Neuronal stem cell (in vitro differentiated cells): ENCODE data around the gene GSAP.
A peak's percentile ranks its signal among the peaks of the same experiment; 100 is the strongest.

Source experiments
- DNase-seq: peaks from one replicate; pipeline ENCODE4 v3.0.0-alpha.2; 2013; ENCODE audit warnings: low spot score
- H2AFZ ChIP-seq: one replicate; pipeline ENCODE4 v1.6.1; 2013; ENCODE audit warnings: mild to moderate bottlenecking, low read length, inconsistent platforms
- H2AK5ac ChIP-seq: 2 replicates; pipeline ENCODE4 v1.6.1; 2013; ENCODE audit warnings: low read depth, mild to moderate bottlenecking, inconsistent platforms, low read length, moderate library complexity, mixed read lengths
- H2BK120ac ChIP-seq: 2 replicates; pipeline ENCODE4 v1.6.1; 2013; ENCODE audit warnings: low read depth, mild to moderate bottlenecking, inconsistent platforms, low read length, moderate library complexity, mixed read lengths
- H2BK12ac ChIP-seq: one replicate; pipeline ENCODE4 v1.6.1; 2013; ENCODE audit warnings: low read length, inconsistent platforms
- H2BK15ac ChIP-seq: 2 replicates; pipeline ENCODE4 v1.6.1; 2013; ENCODE audit warnings: mild to moderate bottlenecking, low read length, inconsistent platforms, mixed read lengths
- H2BK5ac ChIP-seq: one replicate; pipeline ENCODE4 v1.6.1; 2013; ENCODE audit warnings: inconsistent platforms, mild to moderate bottlenecking, low read length, moderate library complexity
- H3K14ac ChIP-seq: one replicate; pipeline ENCODE4 v1.6.1; 2013; ENCODE audit warnings: low read length, inconsistent platforms
- H3K18ac ChIP-seq: 2 replicates; pipeline ENCODE4 v1.6.1; 2013; ENCODE audit warnings: low read length, inconsistent platforms
- H3K23ac ChIP-seq: 2 replicates; pipeline ENCODE4 v1.6.1; 2013; ENCODE audit warnings: low read depth, mild to moderate bottlenecking, mixed read lengths, low read length, inconsistent platforms; ENCODE audit not compliant: poor library complexity
- H3K27ac ChIP-seq: replicated peaks from 3 replicates; pipeline ENCODE4 v1.5.1; 2013; ENCODE audit warnings: low read length, inconsistent platforms
- H3K27me3 ChIP-seq, 3 experiments: 2 replicates each; pipeline ENCODE4 v1.6.1; 2013; ENCODE audit warnings: low read length in 3 of 3, mild to moderate bottlenecking in 2 of 3, inconsistent platforms in 1 of 3, low read depth in 1 of 3, mixed read lengths in 1 of 3, moderate library complexity in 1 of 3; ENCODE audit not compliant: control insufficient read depth in 3 of 3, insufficient read depth in 3 of 3
- H3K36me3 ChIP-seq, 2 donors: replicated peaks in 1 of 2; 2 replicates each; pipeline ENCODE4 v1.6.1; 2013; ENCODE audit warnings: low read length in 2 of 2; ENCODE audit not compliant: control insufficient read depth in 2 of 2, insufficient read depth in 2 of 2
- H3K4ac ChIP-seq: 2 replicates; pipeline ENCODE4 v1.6.1; 2013; ENCODE audit warnings: inconsistent platforms, mild to moderate bottlenecking, low read length, moderate library complexity
- H3K4me1 ChIP-seq, 2 donors: 1 replicate in 1 of 2; 2 replicates in 1 of 2; pipeline ENCODE4 v1.6.1; 2013; ENCODE audit warnings: low read length in 2 of 2, low read depth in 1 of 2; ENCODE audit not compliant: control insufficient read depth in 2 of 2, insufficient read depth in 1 of 2
- H3K4me2 ChIP-seq: one replicate; pipeline ENCODE4 v1.6.1; 2013; ENCODE audit warnings: mild to moderate bottlenecking, low read length, inconsistent platforms; ENCODE audit not compliant: insufficient read depth, poor library complexity, severe bottlenecking
- H3K4me3 ChIP-seq, 2 donors: 2 replicates each; pipeline ENCODE4 v1.5.1; 2013; ENCODE audit warnings: low read length in 2 of 2, mild to moderate bottlenecking in 2 of 2, inconsistent platforms in 1 of 2, moderate library complexity in 1 of 2
- H3K79me1 ChIP-seq: one replicate; pipeline ENCODE4 v1.6.1; 2013; ENCODE audit warnings: low read depth, mild to moderate bottlenecking, inconsistent platforms, low read length, moderate library complexity
- H3K9ac ChIP-seq: one replicate; pipeline ENCODE4 v1.6.1; 2013; ENCODE audit warnings: mild to moderate bottlenecking, low read depth, low read length, inconsistent platforms; ENCODE audit not compliant: poor library complexity
- H3K9me3 ChIP-seq, 2 donors: replicated peaks in 1 of 2; 2 replicates each; pipeline versions ENCODE3 to v1.6.1; 2013; ENCODE audit warnings: low read length in 2 of 2, mild to moderate bottlenecking in 2 of 2, inconsistent platforms in 1 of 2, low read depth in 1 of 2, mixed read lengths in 1 of 2, moderate library complexity in 1 of 2; ENCODE audit not compliant: control insufficient read depth in 2 of 2, insufficient read depth in 1 of 2
- H4K8ac ChIP-seq: one replicate; pipeline ENCODE4 v1.6.1; 2013; ENCODE audit warnings: low read depth, mild to moderate bottlenecking, inconsistent platforms, low read length, moderate library complexity
- H4K91ac ChIP-seq: one replicate; pipeline ENCODE4 v1.6.1; 2013; ENCODE audit warnings: low read length, low read depth, mild to moderate bottlenecking, inconsistent platforms; ENCODE audit not compliant: poor library complexity
- WGBS, 2 donors: extraction: QIAGEN DNeasy Blood & Tissue Kit; methylation state at CpG; one replicate each; pipeline ENCODE4 v1.1.7; 2013; ENCODE audit warnings: missing lambda C conversion rate in 2 of 2, mixed read lengths in 1 of 2; ENCODE audit not compliant: insufficient read length in 2 of 2, insufficient replicate concordance in 1 of 2; ENCODE audit errors: extremely low coverage in 2 of 2; 5-methylcytosine and 5-hydroxymethylcytosine counted together

GSAP gene

GRCh38 chr7:77388055-77388641 is 28.0 kb downstream of the GSAP start:
- no peak overlapping the region for H2BK120ac ChIP-seq
- no peak overlapping the region for H3K4me2 ChIP-seq
- no peaks in the 10 kb centered on the region for H3K79me1 ChIP-seq
- no peak overlapping the region for H3K4me3 ChIP-seq
- H4K8ac ChIP-seq, result no peak overlapping the region
- H2AFZ ChIP-seq, result peak overlapping the region; percentile 11
- H2BK12ac ChIP-seq, result no peak overlapping the region
- H4K91ac ChIP-seq, result no peak overlapping the region
- whole genome bisulfite sequencing, 2 donors, result no CpG with 5 or more reads among the region's 5 CpGs
- no peak overlapping the region for H3K23ac ChIP-seq
- no peaks in the 10 kb centered on the region for H3K9me3 ChIP-seq
- DNase-seq, result no peak
- H3K9ac ChIP-seq, result no peak overlapping the region
- no peak overlapping the region for H3K18ac ChIP-seq
- H2AK5ac ChIP-seq, result no peak overlapping the region
- no peak overlapping the region for H2BK15ac ChIP-seq
- H3K4ac ChIP-seq, result no peak overlapping the region
- H3K14ac ChIP-seq, result no peak overlapping the region
- peaks cover 1 to 4% of the 10 kb centered on the region in 2 donors for H3K4me1 ChIP-seq
- H3K27ac ChIP-seq, result no peak overlapping the region
- H2BK5ac ChIP-seq, result no peak overlapping the region
- H3K36me3 ChIP-seq, result no peaks in the 10 kb centered on the region
- H3K27me3 ChIP-seq, result no peaks in the 10 kb centered on the region

- H3K4me2 ChIP-seq, result no peak overlapping the region
- H4K8ac ChIP-seq, result no peak overlapping the region
- no peak overlapping the region for H3K27ac ChIP-seq
- no peak overlapping the region for H2AK5ac ChIP-seq
- no peaks in the 10 kb centered on the region for H3K27me3 ChIP-seq
- DNase-seq, result no peak
- peaks cover 2 to 4% of the 10 kb centered on the region in 2 donors for H3K4me1 ChIP-seq
- H3K14ac ChIP-seq, result no peak overlapping the region
- no peak overlapping the region for H3K4ac ChIP-seq
- no peak overlapping the region for H2BK120ac ChIP-seq
- no peaks in the 10 kb centered on the region for H3K79me1 ChIP-seq
- H2BK12ac ChIP-seq, result no peak overlapping the region
- WGBS, 2 donors, result no CpG with 5 or more reads among the region's 7 CpGs
- H3K4me3 ChIP-seq, result no peak overlapping the region
- no peaks in the 10 kb centered on the region for H3K9me3 ChIP-seq
- no peak overlapping the region for H3K23ac ChIP-seq
- H3K9ac ChIP-seq, result no peak overlapping the region
- no peak overlapping the region for H2BK5ac ChIP-seq
- no peak overlapping the region for H3K18ac ChIP-seq
- H4K91ac ChIP-seq, result no peak overlapping the region
- H3K36me3 ChIP-seq, result no peaks in the 10 kb centered on the region
- no peak overlapping the region for H2BK15ac ChIP-seq
- H2AFZ ChIP-seq, result no peak overlapping the region
Observed at GRCh38 chr7:77386165-77386822, 29.9 kb downstream of the GSAP start.

- Histone ChIP-seq H2AK5ac (no peak overlapping the region), H3K9me3 (no peaks in the 10 kb centered on the region), H2BK120ac (no peak overlapping the region), H2BK5ac (no peak overlapping the region), H3K23ac (no peak overlapping the region), H4K8ac (no peak overlapping the region), H3K4ac (no peak overlapping the region), H3K14ac (no peak overlapping the region), H3K4me1 (peaks cover 2 to 4% of the 10 kb centered on the region in 2 donors), H3K9ac (no peak overlapping the region), H2AFZ (peak overlapping the region; percentile 83), H3K4me3 (no peak overlapping the region), H3K27ac (no peak overlapping the region), H3K18ac (no peak overlapping the region), H2BK15ac (no peak overlapping the region), H2BK12ac (no peak overlapping the region), H3K4me2 (no peak overlapping the region), H4K91ac (no peak overlapping the region), H3K27me3 (no peaks in the 10 kb centered on the region), H3K36me3 (no peaks in the 10 kb centered on the region), H3K79me1 (no peaks in the 10 kb centered on the region)
- no CpG with 5 or more reads among the region's 6 CpGs for WGBS, 2 donors
- DNase-seq, result no peak
Observed at GRCh38 chr7:77383333-77383740, 32.8 kb downstream of the GSAP start.

- no peak overlapping the region for H4K91ac ChIP-seq
- H3K27me3 ChIP-seq, result no peaks in the 10 kb centered on the region
- H3K14ac ChIP-seq, result no peak overlapping the region
- no peak overlapping the region for H3K23ac ChIP-seq
- no peak overlapping the region for H4K8ac ChIP-seq
- H3K4me2 ChIP-seq, result no peak overlapping the region
- H3K79me1 ChIP-seq, result no peaks in the 10 kb centered on the region
- H2BK12ac ChIP-seq, result no peak overlapping the region
- H3K27ac ChIP-seq, result no peak overlapping the region
- peaks cover 2 to 4% of the 10 kb centered on the region in 2 donors for H3K4me1 ChIP-seq
- no peak overlapping the region for H3K4me3 ChIP-seq
- H3K9me3 ChIP-seq, result no peaks in the 10 kb centered on the region
- H2AFZ ChIP-seq, result no peak overlapping the region
- no peaks in the 10 kb centered on the region for H3K36me3 ChIP-seq
- H2BK120ac ChIP-seq, result no peak overlapping the region
- no peak overlapping the region for H2BK15ac ChIP-seq
- no peak for DNase-seq
- no peak overlapping the region for H3K4ac ChIP-seq
- no peak overlapping the region for H2BK5ac ChIP-seq
- no peak overlapping the region for H3K9ac ChIP-seq
- H2AK5ac ChIP-seq, result no peak overlapping the region
- no peak overlapping the region for H3K18ac ChIP-seq
Observed at GRCh38 chr7:77382532-77382931, 33.6 kb downstream of the GSAP start.
